GM12878 (cell line): ENCODE measurements around the gene UBR2. TPM values are rescaled to one million over a fixed set of nuclear protein-coding genes. Genes with fewer than 3 reads are reported as not detected.

Experiments used
- ATAC-seq: fragments of 200-7000 bp; cut with Tn5 transposase; 3 replicates; pipeline ENCODE4 v1.9.1; 2020; ENCODE audit warnings: mild to moderate bottlenecking, moderate library complexity
- BruUV-seq: library from RNA; stranded (reverse); fragments of 400-500 nt; replicated peaks from 2 replicates; lab custom pipeline; 2021; lab: Mats Ljungman, UMichigan
- CTCF ChIA-PET: fragments of 300-600 bp; sonication (Branson Sonifier 250); formaldehyde crosslinking; extraction: SDS; loops from one replicate; lab custom pipeline; 2021; ENCODE audit warnings: inconsistent platforms; lab: Yijun Ruan, JAX
- POLR2A ChIA-PET: fragments of 350-600 bp; formaldehyde crosslinking; extraction: SDS; loops from one replicate; lab custom pipeline; 2021; ENCODE audit warnings: inconsistent platforms; lab: Charles Lee
- RAD21 ChIA-PET: fragments of 300-600 bp; sonication (Branson Sonifier 250); formaldehyde crosslinking; loops from one replicate; lab custom pipeline; 2023; ENCODE audit warnings: antibody characterized with exemption; ENCODE audit not compliant: unreplicated experiment; lab: Charles Lee
- SMC1A ChIA-PET: fragments of 300-600 bp; sonication (Branson Sonifier 250); formaldehyde crosslinking; loops from one replicate; lab custom pipeline; 2023; ENCODE audit not compliant: unreplicated experiment, uncharacterized antibody; lab: Charles Lee
- DNase-seq: peaks from one replicate; pipeline ENCODE4 v3.0.0-alpha.2; 2011; ENCODE audit warnings: low read depth, low spot score
- FAIRE-seq: peaks from 3 replicates; lab custom pipeline; 2011; peaks lifted over from hg19 to GRCh38; lab: Jason Lieb, UNC
- H2AFZ ChIP-seq: 2 replicates; pipeline ENCODE4 v1.6.0; 2011; ENCODE audit warnings: low read depth, low read length, control low read depth; ENCODE audit not compliant: control insufficient read depth
- H3K27ac ChIP-seq: 2 replicates; pipeline ENCODE4 v1.5.1; 2011; ENCODE audit warnings: control low read depth; ENCODE audit not compliant: control insufficient read depth, insufficient read depth
- H3K27me3 ChIP-seq, 2 experiments: replicated peaks in 1 of 2; 2 replicates each; pipeline versions ENCODE4 v1.6.0 to v1.6.1; 2011; ENCODE audit warnings: low read length in 1 of 2; ENCODE audit not compliant: control insufficient read depth in 2 of 2, insufficient read depth in 2 of 2
- H3K36me3 ChIP-seq, 2 experiments: 2 replicates each; pipeline ENCODE4 v1.5.1; 2011; ENCODE audit warnings: low read length in 1 of 2; ENCODE audit not compliant: control insufficient read depth in 2 of 2, insufficient read depth in 2 of 2
- H3K4me1 ChIP-seq: 2 replicates; pipeline ENCODE4 v1.6.1; 2011; ENCODE audit warnings: mild to moderate bottlenecking, low read length, moderate library complexity, mixed read lengths; ENCODE audit not compliant: control insufficient read depth, insufficient read depth
- H3K4me2 ChIP-seq: 2 replicates; pipeline ENCODE4 v1.6.0; 2011; ENCODE audit warnings: control low read depth; ENCODE audit not compliant: control insufficient read depth, insufficient read depth
- H3K4me3 ChIP-seq: fragments of 200-600 bp; sonication (generic); 2 replicates; pipeline ENCODE4 v1.5.1; 2016
- H3K79me2 ChIP-seq: 2 replicates; pipeline ENCODE4 v1.6.0; 2011; ENCODE audit warnings: low read length; ENCODE audit not compliant: control insufficient read depth, insufficient read depth
- H3K9ac ChIP-seq: 2 replicates; pipeline ENCODE4 v1.8.0; 2011; ENCODE audit warnings: low read length, control low read depth, mixed read lengths; ENCODE audit not compliant: control insufficient read depth, insufficient read depth
- H3K9me3 ChIP-seq: replicated peaks from 3 replicates; pipeline ENCODE4 v1.5.1; 2011; ENCODE audit warnings: mild to moderate bottlenecking, low read length; ENCODE audit not compliant: control insufficient read depth, insufficient read depth
- H4K20me1 ChIP-seq: 2 replicates; pipeline ENCODE4 v1.6.0; 2011; ENCODE audit not compliant: control insufficient read depth, insufficient read depth
- BRCA1 ChIP-seq: IDR thresholded peaks from 2 replicates; pipeline ENCODE4 v1.6.1; 2011; ENCODE audit warnings: low read depth, low read length, improper control_type of control experiment
- FOXM1 ChIP-seq: IDR thresholded peaks from 2 replicates; pipeline ENCODE4 v1.6.1; 2012; ENCODE audit warnings: low read depth, mild to moderate bottlenecking, inconsistent platforms, low read length, moderate library complexity
- IKZF1 ChIP-seq: fragments of 450-650 bp; conservative IDR thresholded peaks from 2 replicates; pipeline ENCODE4 v1.6.1; 2017; ENCODE audit warnings: antibody characterized with exemption, mild to moderate bottlenecking
- IRF3 ChIP-seq: fragments of 450-650 bp; IDR thresholded peaks from 2 replicates; pipeline ENCODE4 v1.6.1; 2014; ENCODE audit warnings: mild to moderate bottlenecking
- JUND ChIP-seq: IDR thresholded peaks from 2 replicates; pipeline ENCODE4 v1.6.1; 2012; ENCODE audit warnings: low read depth, mild to moderate bottlenecking, low read length, improper control_type of control experiment, moderate library complexity
- KDM1A ChIP-seq: fragments of 200-600 bp; sonication (generic); IDR thresholded peaks from 2 replicates; pipeline ENCODE4 v1.6.1; 2016; ENCODE audit warnings: borderline replicate concordance
- MTA3 ChIP-seq: IDR thresholded peaks from 2 replicates; pipeline ENCODE4 v1.6.1; 2012; ENCODE audit warnings: low read length, inconsistent platforms, borderline replicate concordance
- MXI1 ChIP-seq: fragments of 150-350 bp; IDR thresholded peaks from 2 replicates; pipeline ENCODE4 v1.6.1; 2011; ENCODE audit warnings: low read depth, mild to moderate bottlenecking, inconsistent platforms, low read length, improper control_type of control experiment
- POLR2AphosphoS2 ChIP-seq: IDR thresholded peaks from 2 replicates; pipeline ENCODE4 v1.6.1; 2011; ENCODE audit warnings: low read depth, mild to moderate bottlenecking, low read length, improper control_type of control experiment, moderate library complexity
- RUNX3 ChIP-seq: IDR thresholded peaks from 2 replicates; pipeline ENCODE4 v1.6.1; 2012; ENCODE audit warnings: low read length, inconsistent platforms
- SKIL ChIP-seq: fragments of 450-650 bp; IDR thresholded peaks from 2 replicates; pipeline ENCODE4 v1.6.1; 2017; ENCODE audit warnings: mild to moderate bottlenecking, low read depth, inconsistent platforms; ENCODE audit not compliant: poor library complexity, severe bottlenecking
- SMC3 ChIP-seq: IDR thresholded peaks from 2 replicates; pipeline ENCODE4 v1.6.1; 2011; ENCODE audit warnings: low read length, improper control_type of control experiment, borderline replicate concordance
- YBX1 ChIP-seq: fragments of 450-650 bp; IDR thresholded peaks from 2 replicates; pipeline ENCODE4 v1.6.1; 2016; ENCODE audit warnings: antibody characterized with exemption
- ZNF384 ChIP-seq: IDR thresholded peaks from 2 replicates; pipeline ENCODE4 v1.6.1; 2012; ENCODE audit warnings: low read depth, mild to moderate bottlenecking, low read length, improper control_type of control experiment, borderline replicate concordance
- WGBS: methylation state at CpG from one replicate; pipeline ENCODE4 v1.1.6; 2016; ENCODE audit warnings: low lambda C conversion rate; ENCODE audit not compliant: insufficient replicate concordance, insufficient coverage; ENCODE audit errors: missing lambda C conversion rate; 5-methylcytosine and 5-hydroxymethylcytosine counted together
- in situ Hi-C: fragments of 300-500 bp; cut with MboI; formaldehyde crosslinking; loops from 9 replicates; pipeline ENCODE4 v1.14.3; 2018; ENCODE audit warnings: mixed read lengths
- intact Hi-C: fragments of 100-400 bp; cut with micrococcal nuclease; formaldehyde crosslinking; loops from one replicate; pipeline ENCODE4 v1.14.2; 2022; ENCODE audit not compliant: unreplicated experiment
- polyA plus RNA-seq, 11 experiments: library from polyadenylated mRNA; depleted of rRNA in 4 of 11; unstranded in 6 of 11; stranded (reverse) in 5 of 11; fragments of >200 nt; fragmentation: Nextera tagmentation in 4 of 11; fragmentation: Illumina TruSeq in 1 of 11; extraction: Ambion mirVana in 4 of 11; extraction: Trizol in 1 of 11; gene quantifications; 1 replicate in 1 of 11; 2 replicates in 10 of 11; pipeline versions ENCODE4 v1.2.1 to v1.2.3, GENCODE V29; 2011 to 2016; ENCODE audit warnings: inconsistent platforms in 2 of 11, missing spikeins in 2 of 11, low read depth in 1 of 11
- total RNA-seq, 4 experiments: library from RNA; depleted of rRNA in 3 of 4; stranded (reverse); fragments of >200 nt in 3 of 4; fragmentation: Illumina TruSeq in 1 of 4; extraction: Trizol in 1 of 4; gene quantifications; 2 replicates each; pipeline versions ENCODE4 v1.2.1 to v1.2.3, GENCODE V29; 2013 to 2021
- TF ChIP-seq, protein P1 (sequence below): IDR thresholded peaks from 2 replicates; pipeline ENCODE4 v1.6.1; 2012; ENCODE audit warnings: low read depth, low read length, improper control_type of control experiment
- TF ChIP-seq, protein P2 (sequence below): fragments of 450-650 bp; IDR thresholded peaks from 2 replicates; pipeline ENCODE4 v1.6.1; 2017; ENCODE audit warnings: low read depth, mild to moderate bottlenecking, moderate library complexity
- TF ChIP-seq, protein P3 (sequence below): fragments of 150-350 bp; IDR thresholded peaks from 2 replicates; pipeline ENCODE4 v1.6.1; 2014; ENCODE audit warnings: mild to moderate bottlenecking, low read depth, low read length

Gene UBR2
- total and polyA plus RNA-seq, 10 of the 15 experiments (the other 5 are each of a cell fraction or from before 2014, with no cell fraction given) = 2.3 to 18.4 (median 9.6) TPM

DNA sequence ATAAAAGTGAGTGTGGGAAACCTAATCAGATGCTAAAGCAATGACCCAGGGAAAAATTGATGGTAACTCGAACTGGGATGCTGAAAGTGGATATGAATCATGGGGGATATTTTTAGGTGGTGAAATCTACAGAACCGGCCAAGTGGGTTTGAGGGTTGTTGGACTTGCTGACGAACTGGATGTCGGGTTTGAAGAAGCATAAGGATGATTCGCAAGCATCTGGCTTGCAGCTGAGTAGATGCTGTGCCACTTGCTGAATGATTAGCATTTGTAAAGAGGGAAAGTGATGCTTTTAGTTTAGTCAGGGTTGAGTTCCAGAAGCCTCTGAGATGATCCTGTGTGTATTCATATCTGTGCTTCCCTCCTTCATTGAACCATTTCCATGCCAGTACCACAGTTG is 54.9 kb downstream of the UBR2 start:
- H3K79me2 ChIP-seq = no peaks in the 10 kb centered on the region
- BruUV-seq = no TSS peak
- POLR2A ChIA-PET = no interaction called here
- in situ Hi-C loops = no loop called here
- SMC1A ChIA-PET = interaction anchor here (1.1 to 2.1 kb wide), 3 partner anchors 15 to 44 kb away, joined by 3 to 5 read pairs (median 3); no protein-coding TSS in a partner anchor
- WGBS = 89% methylated on average over 5 of the region's 5 CpGs
- no peaks in the 10 kb centered on the region for H3K9me3 ChIP-seq
- H3K27me3 ChIP-seq = no peaks in the 10 kb centered on the region
- RAD21 ChIA-PET = interaction anchor here (1.3 kb wide), 1 partner anchor 9 kb away, joined by 3 read pairs; no protein-coding TSS in a partner anchor
- no peaks in the 10 kb centered on the region for H3K4me1 ChIP-seq
- ATAC-seq = no peak
- FAIRE-seq = no peak
- H2AFZ ChIP-seq = no peak overlapping the region
- intact Hi-C loops = no loop called here
- DNase-seq = no peak
- TF ChIP-seq POLR2AphosphoS2 = no peak
- no peak for TF ChIP-seq ZNF384
- no peak for TF ChIP-seq YBX1
- TF ChIP-seq, protein P1, sequence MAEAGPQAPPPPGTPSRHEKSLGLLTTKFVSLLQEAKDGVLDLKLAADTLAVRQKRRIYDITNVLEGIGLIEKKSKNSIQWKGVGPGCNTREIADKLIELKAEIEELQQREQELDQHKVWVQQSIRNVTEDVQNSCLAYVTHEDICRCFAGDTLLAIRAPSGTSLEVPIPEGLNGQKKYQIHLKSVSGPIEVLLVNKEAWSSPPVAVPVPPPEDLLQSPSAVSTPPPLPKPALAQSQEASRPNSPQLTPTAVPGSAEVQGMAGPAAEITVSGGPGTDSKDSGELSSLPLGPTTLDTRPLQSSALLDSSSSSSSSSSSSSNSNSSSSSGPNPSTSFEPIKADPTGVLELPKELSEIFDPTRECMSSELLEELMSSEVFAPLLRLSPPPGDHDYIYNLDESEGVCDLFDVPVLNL = no peak
- no peak for TF ChIP-seq IKZF1
- TF ChIP-seq, protein P2, sequence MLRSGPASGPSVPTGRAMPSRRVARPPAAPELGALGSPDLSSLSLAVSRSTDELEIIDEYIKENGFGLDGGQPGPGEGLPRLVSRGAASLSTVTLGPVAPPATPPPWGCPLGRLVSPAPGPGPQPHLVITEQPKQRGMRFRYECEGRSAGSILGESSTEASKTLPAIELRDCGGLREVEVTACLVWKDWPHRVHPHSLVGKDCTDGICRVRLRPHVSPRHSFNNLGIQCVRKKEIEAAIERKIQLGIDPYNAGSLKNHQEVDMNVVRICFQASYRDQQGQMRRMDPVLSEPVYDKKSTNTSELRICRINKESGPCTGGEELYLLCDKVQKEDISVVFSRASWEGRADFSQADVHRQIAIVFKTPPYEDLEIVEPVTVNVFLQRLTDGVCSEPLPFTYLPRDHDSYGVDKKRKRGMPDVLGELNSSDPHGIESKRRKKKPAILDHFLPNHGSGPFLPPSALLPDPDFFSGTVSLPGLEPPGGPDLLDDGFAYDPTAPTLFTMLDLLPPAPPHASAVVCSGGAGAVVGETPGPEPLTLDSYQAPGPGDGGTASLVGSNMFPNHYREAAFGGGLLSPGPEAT = no peak
- TF ChIP-seq BRCA1 = no peak
- no peak for TF ChIP-seq KDM1A
- TF ChIP-seq FOXM1 = no peak
- no peak for TF ChIP-seq RUNX3
- TF ChIP-seq JUND = no peak
- TF ChIP-seq, protein P3, sequence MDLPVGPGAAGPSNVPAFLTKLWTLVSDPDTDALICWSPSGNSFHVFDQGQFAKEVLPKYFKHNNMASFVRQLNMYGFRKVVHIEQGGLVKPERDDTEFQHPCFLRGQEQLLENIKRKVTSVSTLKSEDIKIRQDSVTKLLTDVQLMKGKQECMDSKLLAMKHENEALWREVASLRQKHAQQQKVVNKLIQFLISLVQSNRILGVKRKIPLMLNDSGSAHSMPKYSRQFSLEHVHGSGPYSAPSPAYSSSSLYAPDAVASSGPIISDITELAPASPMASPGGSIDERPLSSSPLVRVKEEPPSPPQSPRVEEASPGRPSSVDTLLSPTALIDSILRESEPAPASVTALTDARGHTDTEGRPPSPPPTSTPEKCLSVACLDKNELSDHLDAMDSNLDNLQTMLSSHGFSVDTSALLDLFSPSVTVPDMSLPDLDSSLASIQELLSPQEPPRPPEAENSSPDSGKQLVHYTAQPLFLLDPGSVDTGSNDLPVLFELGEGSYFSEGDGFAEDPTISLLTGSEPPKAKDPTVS = no peak
- no peak for TF ChIP-seq MXI1
- TF ChIP-seq SMC3 = no peak
- no peak for TF ChIP-seq MTA3
- TF ChIP-seq IRF3 = no peak
- no peak for TF ChIP-seq SKIL
- TF ChIP-seq, all 136 proteins: peak for 0
- CTCF ChIA-PET = interaction anchor here (1.0 to 1.4 kb wide), 3 partner anchors 12 to 45 kb away, joined by 3 to 4 read pairs (median 4); no protein-coding TSS in a partner anchor
- peaks cover 0 to 19% of the 10 kb centered on the region in 2 experiments; a peak in 3 of 4 replicates for H3K36me3 ChIP-seq
- H3K4me3 ChIP-seq = no peak overlapping the region
- no peak overlapping the region for H3K4me2 ChIP-seq
- no peak overlapping the region for H3K9ac ChIP-seq
- no peaks in the 10 kb centered on the region for H4K20me1 ChIP-seq
- no peak overlapping the region for H3K27ac ChIP-seq
